IPS-20b (cell line): ENCODE data around the gene OVOL3.
A peak's percentile ranks its signal among the peaks of the same experiment; 100 is the strongest.
"Not testable (repeated sequence)": the region's sequence is repeated elsewhere in the genome, so short reads cannot be mapped to it uniquely, and the experiment has no call there.

Experiments used
- H3K27ac ChIP-seq: one replicate; pipeline ENCODE4 v1.5.1; 2013; ENCODE audit warnings: low read length
- H3K27me3 ChIP-seq: 2 replicates; pipeline ENCODE4 v1.6.1; 2013; ENCODE audit warnings: mild to moderate bottlenecking, low read length, inconsistent platforms; ENCODE audit not compliant: insufficient read depth
- H3K36me3 ChIP-seq: 2 replicates; pipeline ENCODE4 v1.6.1; 2013; ENCODE audit warnings: low read depth, mild to moderate bottlenecking, inconsistent platforms, low read length, moderate library complexity; ENCODE audit not compliant: insufficient read depth
- H3K4me1 ChIP-seq: 2 replicates; pipeline ENCODE4 v1.6.1; 2013; ENCODE audit warnings: mild to moderate bottlenecking, control low read depth, inconsistent platforms, low read length, moderate library complexity; ENCODE audit not compliant: insufficient read depth
- H3K4me3 ChIP-seq: 2 replicates; pipeline ENCODE4 v1.5.1; 2013; ENCODE audit warnings: mild to moderate bottlenecking, low read length, inconsistent platforms
- H3K9ac ChIP-seq: 2 replicates; pipeline ENCODE4 v1.6.1; 2013; ENCODE audit warnings: low read depth, mild to moderate bottlenecking, inconsistent platforms, low read length, moderate library complexity
- H3K9me3 ChIP-seq: 2 replicates; pipeline ENCODE4 v1.6.1; 2013; ENCODE audit warnings: mild to moderate bottlenecking, low read depth, low read length, inconsistent platforms; ENCODE audit not compliant: insufficient read depth

The OVOL3 gene

GRCh38 chr19:36115453-36116343 lies 4.8 kb downstream of the OVOL3 start, which contains the start of gene TBCB:
TSS of gene TBCB (plus strand) at chr19:36115468. CDS start at chr19:36115561, 93 bp downstream.
- H3K27ac ChIP-seq = peak within 1 kb of the TSS; percentile 28
- H3K9ac ChIP-seq = peak within 1 kb of the TSS; percentile 87
- peak within 1 kb of the TSS; percentile 94 for H3K4me3 ChIP-seq
- peaks cover 52% of the 10 kb centered on the region for H3K36me3 ChIP-seq
- H3K9me3 ChIP-seq = no peaks in the 10 kb centered on the region
- H3K27me3 ChIP-seq = no peaks in the 10 kb centered on the region
- peaks cover 14% of the 10 kb centered on the region; the same call in 1 of the 2 replicates for H3K4me1 ChIP-seq

DNA sequence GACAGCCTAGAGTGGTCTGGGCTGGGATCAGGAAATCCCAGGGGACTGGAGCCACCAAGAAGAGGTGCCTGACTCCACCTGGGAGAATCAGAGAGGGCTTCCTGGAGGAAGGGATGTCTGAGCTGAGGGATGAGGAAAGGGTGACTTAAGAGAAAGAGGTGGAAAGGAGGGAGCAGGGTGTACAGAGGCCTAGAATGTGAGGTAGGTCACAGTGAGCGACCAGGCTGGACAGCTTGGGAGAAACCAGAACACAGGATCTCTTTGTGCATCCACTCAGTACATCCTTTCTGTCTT lies 5.3 kb downstream of the OVOL3 start:
- Histone ChIP-seq H3K36me3 (peaks cover 53% of the 10 kb centered on the region), H3K4me1 (peaks cover 10% of the 10 kb centered on the region; the same call in 1 of the 2 replicates), H3K27ac (no peak overlapping the region), H3K4me3 (peak overlapping the region; percentile 94), H3K9me3 (no peaks in the 10 kb centered on the region), H3K9ac (peak overlapping the region; percentile 79; the same call in 1 of the 2 replicates), H3K27me3 (no peaks in the 10 kb centered on the region)

- Histone ChIP-seq H3K36me3 (peaks cover 64% of the 10 kb centered on the region), H3K4me1 (peaks cover 10% of the 10 kb centered on the region; the same call in 1 of the 2 replicates), H3K9ac (no peak overlapping the region), H3K4me3 (no peak overlapping the region), H3K27me3 (no peaks in the 10 kb centered on the region), H3K9me3 (no peaks in the 10 kb centered on the region), H3K27ac (no peak overlapping the region)
Observed at GRCh38 chr19:36120092-36120983, 9.4 kb downstream of the OVOL3 start.

GRCh38 chr19:36120984-36121358 lies 10.0 kb downstream of the OVOL3 start:
- Histone ChIP-seq H3K27ac (no peak overlapping the region), H3K4me1 (peaks cover 9% of the 10 kb centered on the region; the same call in 1 of the 2 replicates), H3K4me3 (no peak overlapping the region), H3K9ac (no peak overlapping the region), H3K27me3 (no peaks in the 10 kb centered on the region), H3K9me3 (no peaks in the 10 kb centered on the region), H3K36me3 (peaks cover 71% of the 10 kb centered on the region)

DNA sequence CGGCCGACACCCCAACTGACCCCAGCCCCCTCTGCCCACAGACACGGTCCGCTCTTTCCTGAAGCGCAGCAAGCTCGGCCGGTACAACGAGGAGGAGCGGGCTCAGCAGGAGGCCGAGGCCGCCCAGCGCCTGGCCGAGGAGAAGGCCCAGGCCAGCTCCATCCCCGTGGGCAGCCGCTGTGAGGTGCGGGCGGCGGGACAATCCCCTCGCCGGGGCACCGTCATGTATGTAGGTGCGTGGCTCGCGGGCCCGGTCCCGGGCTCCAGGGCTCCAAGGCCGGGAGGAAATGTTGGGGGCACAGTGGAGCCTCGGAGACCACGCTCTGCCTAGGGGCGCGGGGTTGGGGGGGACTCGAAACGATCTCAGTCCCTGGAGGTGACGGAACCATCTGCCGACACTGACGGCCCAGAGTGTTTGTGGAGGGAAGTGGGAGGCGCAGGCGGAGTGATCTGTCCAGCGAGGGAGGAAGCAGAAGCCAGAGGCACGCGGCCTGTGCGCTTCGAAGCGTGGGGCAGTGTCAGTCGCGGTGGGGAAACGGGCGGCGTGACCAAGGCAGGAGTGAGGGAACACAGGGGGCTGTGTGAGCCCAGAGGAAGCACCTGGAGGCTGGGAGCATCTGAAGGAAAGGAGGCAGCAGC lies 10.7 kb downstream of the OVOL3 start:
- Histone ChIP-seq H3K27me3 (no peaks in the 10 kb centered on the region), H3K36me3 (peaks cover 66% of the 10 kb centered on the region), H3K4me1 (peaks cover 4% of the 10 kb centered on the region; the same call in 1 of the 2 replicates), H3K4me3 (no peak overlapping the region), H3K27ac (no peak overlapping the region), H3K9ac (no peak overlapping the region), H3K9me3 (no peaks in the 10 kb centered on the region)

DNA sequence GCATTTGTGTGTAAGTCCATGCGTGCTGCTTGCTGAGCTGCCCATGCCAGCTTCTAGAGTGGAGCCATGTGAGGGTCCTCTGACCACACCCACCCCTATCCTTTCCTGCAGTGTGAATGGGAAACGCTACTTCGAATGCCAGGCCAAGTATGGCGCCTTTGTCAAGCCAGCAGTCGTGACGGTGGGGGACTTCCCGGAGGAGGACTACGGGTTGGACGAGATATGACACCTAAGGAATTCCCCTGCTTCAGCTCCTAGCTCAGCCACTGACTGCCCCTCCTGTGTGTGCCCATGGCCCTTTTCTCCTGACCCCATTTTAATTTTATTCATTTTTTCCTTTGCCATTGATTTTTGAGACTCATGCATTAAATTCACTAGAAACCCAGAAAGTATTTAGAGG lies 14.6 kb downstream of the OVOL3 start:
- Histone ChIP-seq H3K4me3 (no peak overlapping the region), H3K27ac (no peak overlapping the region), H3K27me3 (no peaks in the 10 kb centered on the region), H3K9me3 (no peaks in the 10 kb centered on the region), H3K9ac (no peak overlapping the region), H3K36me3 (peaks cover 34% of the 10 kb centered on the region), H3K4me1 (no peaks in the 10 kb centered on the region)

GRCh38 chr19:36128392-36128736 lies 17.4 kb downstream of the OVOL3 start:
- Histone ChIP-seq H3K36me3 (peaks cover 24% of the 10 kb centered on the region), H3K4me1 (no peaks in the 10 kb centered on the region; the same call in 1 of the 2 replicates), H3K27ac (no peak overlapping the region), H3K9ac (peak overlapping the region; percentile 86), H3K4me3 (peak overlapping the region; percentile 80), H3K9me3 (no peaks in the 10 kb centered on the region), H3K27me3 (no peaks in the 10 kb centered on the region)

DNA sequence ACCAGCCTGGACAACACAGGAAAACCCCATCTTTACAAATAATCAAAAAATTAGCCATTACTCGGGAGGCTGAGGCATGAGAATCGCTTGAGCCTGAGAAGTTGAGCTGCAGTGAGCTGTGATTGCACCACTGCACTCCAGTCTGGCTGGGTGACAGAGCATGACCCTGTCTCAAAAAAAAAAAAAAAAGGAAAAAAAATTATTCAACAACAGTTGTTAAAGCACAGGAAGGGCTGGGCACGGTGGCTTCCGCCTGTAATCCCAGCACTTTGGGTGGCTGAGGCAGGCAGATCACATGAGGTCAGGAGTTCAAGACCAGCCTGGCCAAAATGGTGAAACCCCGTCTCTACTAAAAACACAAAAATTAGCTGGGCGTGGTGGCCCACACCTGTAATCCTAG lies 20.3 kb downstream of the OVOL3 start:
- H3K36me3 ChIP-seq, H3K4me3 ChIP-seq, H3K9ac ChIP-seq, H3K27ac ChIP-seq, H3K9me3 ChIP-seq, H3K27me3 ChIP-seq, H3K4me1 ChIP-seq: not testable (repeated sequence)

- H3K36me3 ChIP-seq, H3K4me1 ChIP-seq, H3K9me3 ChIP-seq, H3K9ac ChIP-seq, H3K27ac ChIP-seq, H3K27me3 ChIP-seq, H3K4me3 ChIP-seq: not testable (repeated sequence)
Observed at GRCh38 chr19:36134867-36135266, 23.9 kb downstream of the OVOL3 start.

DNA sequence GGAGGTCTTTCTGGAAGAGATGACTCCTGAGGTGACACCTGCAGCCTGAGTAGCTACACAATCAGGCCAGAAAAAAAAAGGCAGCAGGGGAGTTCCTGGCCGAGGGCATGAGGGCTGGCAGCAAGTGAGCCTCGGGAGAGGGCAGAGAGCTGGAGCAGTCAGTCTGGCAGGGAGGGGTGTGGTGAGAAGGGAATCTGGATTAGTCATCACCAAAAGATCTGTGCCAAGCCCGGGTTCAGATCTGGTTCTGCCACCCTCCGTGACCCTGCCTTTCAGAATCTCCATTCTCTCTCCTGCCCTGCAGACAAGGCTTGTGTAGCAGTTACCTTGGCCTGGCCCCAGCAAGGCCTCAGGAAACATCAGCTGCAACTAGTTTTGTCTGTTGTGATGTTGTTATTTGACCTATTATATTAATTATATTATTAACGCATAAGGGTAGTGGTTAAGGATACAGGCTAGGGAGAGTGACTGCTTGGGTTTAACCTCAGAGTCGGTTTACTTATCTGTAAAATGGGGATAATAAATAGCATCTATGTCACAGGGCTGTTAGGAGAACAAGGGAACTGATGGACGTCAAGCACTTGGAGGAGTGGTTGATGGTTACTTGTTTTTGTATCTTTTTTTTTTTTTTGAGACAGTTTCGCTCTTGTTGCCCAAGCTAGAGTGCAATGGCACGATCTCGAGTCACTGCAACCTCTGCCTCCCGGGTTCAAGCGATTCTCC lies 26.2 kb downstream of the OVOL3 start:
- no peaks in the 10 kb centered on the region for H3K27me3 ChIP-seq
- H3K4me1 ChIP-seq = peaks cover 3% of the 10 kb centered on the region; the same call in 1 of the 2 replicates
- H3K27ac ChIP-seq = no peak overlapping the region
- no peak overlapping the region for H3K9ac ChIP-seq
- no peak overlapping the region for H3K4me3 ChIP-seq
- no peaks in the 10 kb centered on the region for H3K9me3 ChIP-seq
- H3K36me3 ChIP-seq = 0 out of 2 replicates have a peak, but pooled peaks cover under 1% of the 10 kb centered on the region

DNA sequence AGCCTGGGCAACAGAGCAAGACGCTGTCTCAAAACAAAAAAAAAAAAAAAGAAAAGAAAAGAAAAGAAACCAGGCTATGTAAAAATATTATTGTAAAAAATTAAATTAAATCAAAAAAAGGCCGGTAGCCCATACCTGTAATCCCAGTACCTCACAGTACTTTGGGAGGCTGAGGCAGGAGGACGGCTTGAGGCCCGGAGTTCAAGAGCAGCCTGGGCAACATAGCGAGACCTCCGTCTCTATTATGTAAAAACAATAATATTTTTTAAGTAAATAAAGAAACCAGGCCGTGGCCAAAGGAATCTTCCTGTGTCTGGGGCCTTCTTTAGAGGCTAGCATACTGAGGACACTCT lies 28.2 kb downstream of the OVOL3 start:
- Histone ChIP-seq H3K27ac (peak overlapping the region; percentile 50), H3K9me3 (no peaks in the 10 kb centered on the region), H3K4me1 (peaks cover 3% of the 10 kb centered on the region; the same call in 1 of the 2 replicates), H3K9ac (peak overlapping the region; percentile 80; the same call in 1 of the 2 replicates), H3K36me3 (peaks cover 13% of the 10 kb centered on the region), H3K4me3 (peak overlapping the region; percentile 100; the same call in 1 of the 2 replicates), H3K27me3 (no peaks in the 10 kb centered on the region)
